Measurements from ENCODE around the gene NELFCD.

DNA sequence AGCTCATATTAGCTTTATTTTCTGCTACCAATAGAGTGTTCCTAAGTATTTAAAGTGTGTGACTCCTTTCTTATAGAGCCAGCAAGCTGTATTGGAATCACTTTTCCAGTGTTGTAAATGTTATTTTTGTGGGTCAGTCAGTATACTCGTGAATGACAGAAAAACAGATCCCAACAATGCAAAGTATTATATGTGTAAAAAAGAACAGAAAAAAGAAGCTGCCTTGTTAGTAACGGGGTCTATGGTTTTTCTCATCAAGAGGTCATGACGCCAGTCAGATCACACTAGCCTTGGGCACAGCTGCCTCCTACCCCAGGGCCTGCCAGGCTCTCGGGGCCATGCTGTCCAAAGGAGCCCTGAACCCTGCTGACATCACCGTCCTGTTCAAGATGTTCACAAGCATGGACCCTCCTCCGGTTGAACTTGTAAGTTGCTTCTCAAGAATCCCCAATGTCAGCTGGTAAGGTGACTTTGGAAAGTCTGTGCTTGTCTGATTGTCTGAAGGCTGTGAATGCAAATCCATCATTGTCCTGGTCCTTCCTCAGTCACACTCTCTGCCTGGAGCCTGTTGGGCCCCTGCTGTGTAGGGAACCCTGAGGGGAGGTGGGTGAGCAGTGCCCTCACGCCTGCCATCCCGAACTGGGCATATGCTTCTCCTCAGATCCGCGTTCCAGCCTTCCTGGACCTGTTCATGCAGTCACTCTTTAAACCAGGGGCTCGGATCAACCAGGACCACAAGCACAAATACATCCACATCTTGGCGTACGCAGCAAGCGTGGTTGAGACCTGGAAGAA is 9.8 kb downstream of the NELFCD start:
- TF ChIP-seq EZH2phosphoT487 (IDR thresholded peaks at IDR 0.05; ENCODE audit: insufficient read depth, low read depth), result no peak
- no peak for TF ChIP-seq EZH2 (IDR thresholded peaks at IDR 0.05; ENCODE audit: insufficient read depth, poor library complexity, severe bottlenecking)

All from GM23248 (cell line).